ENCODE results near the gene TMEM147.
A peak's percentile ranks its signal among the peaks of the same experiment; 100 is the strongest.

Gene TMEM147

GRCh38 chr19:35546532-35546931 is 1.1 kb downstream of the TMEM147 start:
- DNase-seq (ENCODE audit: low read depth in 2 of 2), result no peak

- DNase-seq (ENCODE audit: low read depth in 2 of 2), result peak; percentile 39 to 49
These were observed 3.9 kb downstream of the TMEM147 start for GRCh38 chr19:35549174-35549788.

GRCh38 chr19:35549879-35550523 is 4.6 kb downstream of the TMEM147 start:
- no peak for DNase-seq (ENCODE audit: low read depth in 2 of 2)

GRCh38 chr19:35551091-35551810 is 5.8 kb downstream of the TMEM147 start:
- no peak for DNase-seq (ENCODE audit: low read depth in 2 of 2)

DNA sequence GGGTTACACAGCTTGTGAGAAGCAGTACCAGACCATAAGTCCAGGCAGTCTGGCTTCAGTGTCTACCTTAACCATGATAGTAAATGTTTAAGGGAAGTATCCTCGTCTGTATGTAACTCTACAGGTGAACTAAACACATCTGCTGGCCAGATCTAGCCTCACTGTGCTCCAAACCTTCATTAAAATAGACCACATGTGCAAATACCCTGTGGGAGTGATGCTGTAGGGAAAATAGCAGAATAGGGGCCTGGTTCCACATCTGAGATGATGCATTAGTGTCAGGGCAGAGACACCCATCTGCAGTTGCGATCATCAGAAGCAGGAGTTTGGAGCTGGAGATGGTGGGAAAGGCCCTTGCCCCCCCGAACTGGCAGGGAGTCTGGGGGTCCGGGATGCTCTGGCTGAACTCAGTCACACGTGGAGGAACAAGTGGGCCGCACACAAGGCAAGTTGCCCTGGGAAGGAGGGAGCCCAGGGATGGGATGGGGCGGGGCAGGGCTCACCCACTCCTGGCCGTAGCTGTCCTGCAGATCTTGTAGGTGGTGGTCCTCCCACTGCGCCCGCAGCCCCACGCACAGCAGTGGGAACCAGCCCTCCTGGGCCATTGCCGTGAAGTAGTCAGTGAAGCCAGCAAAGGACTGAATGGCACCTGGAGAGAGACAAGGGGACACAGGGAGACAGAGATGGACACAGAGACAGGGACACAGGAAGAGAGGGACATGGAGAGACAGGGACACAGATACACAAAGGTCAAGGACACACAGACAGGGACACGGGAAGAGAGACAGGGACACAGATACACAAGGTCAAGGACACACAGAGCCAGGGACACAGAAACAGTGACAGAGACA is 7.3 kb downstream of the TMEM147 start:
- DNase-seq (ENCODE audit: low read depth in 2 of 2), result no peak

GRCh38 chr19:35553385-35554000 is 8.1 kb downstream of the TMEM147 start:
- no peak for DNase-seq (ENCODE audit: low read depth in 2 of 2)

GRCh38 chr19:35554076-35554475 is 8.7 kb downstream of the TMEM147 start:
- DNase-seq (ENCODE audit: low read depth in 2 of 2), result no peak

DNA sequence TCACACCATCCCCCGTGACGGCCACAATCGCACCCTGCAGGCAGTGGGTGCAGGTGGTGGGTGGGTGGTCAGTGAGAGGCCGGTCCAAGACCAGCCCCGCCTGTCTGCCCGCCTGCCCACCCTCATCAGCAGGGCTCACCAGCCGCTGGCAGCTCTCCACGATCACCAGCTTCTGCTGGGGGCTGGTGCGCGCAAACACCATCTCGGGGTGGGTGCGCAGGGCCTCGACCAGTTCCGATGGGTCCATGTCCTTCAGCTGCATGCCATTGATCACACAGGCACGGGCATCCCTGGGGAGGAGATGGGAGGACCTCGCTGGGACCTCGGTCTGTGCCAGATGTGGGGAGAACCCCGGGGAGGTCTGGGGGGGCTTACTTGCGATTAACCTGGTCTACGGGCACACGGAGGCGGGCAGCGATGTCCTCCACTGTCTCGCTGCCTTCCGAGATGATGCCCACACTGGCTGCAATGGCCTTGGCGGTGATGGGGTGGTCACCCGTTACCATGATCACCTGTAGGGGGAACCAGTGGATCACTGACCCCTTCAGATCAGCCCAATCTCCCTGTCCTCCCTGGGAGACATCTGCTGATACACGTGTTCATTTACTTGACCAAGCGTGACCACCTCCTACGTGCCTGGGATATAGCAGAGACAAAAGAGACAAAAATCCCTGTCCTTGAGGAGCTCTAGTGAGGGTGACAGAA is 10.0 kb downstream of the TMEM147 start:
- DNase-seq (ENCODE audit: low read depth in 2 of 2), result no peak

GRCh38 chr19:35556025-35556590 is 10.7 kb downstream of the TMEM147 start:
- no peak for DNase-seq (ENCODE audit: low read depth in 2 of 2)

DNA sequence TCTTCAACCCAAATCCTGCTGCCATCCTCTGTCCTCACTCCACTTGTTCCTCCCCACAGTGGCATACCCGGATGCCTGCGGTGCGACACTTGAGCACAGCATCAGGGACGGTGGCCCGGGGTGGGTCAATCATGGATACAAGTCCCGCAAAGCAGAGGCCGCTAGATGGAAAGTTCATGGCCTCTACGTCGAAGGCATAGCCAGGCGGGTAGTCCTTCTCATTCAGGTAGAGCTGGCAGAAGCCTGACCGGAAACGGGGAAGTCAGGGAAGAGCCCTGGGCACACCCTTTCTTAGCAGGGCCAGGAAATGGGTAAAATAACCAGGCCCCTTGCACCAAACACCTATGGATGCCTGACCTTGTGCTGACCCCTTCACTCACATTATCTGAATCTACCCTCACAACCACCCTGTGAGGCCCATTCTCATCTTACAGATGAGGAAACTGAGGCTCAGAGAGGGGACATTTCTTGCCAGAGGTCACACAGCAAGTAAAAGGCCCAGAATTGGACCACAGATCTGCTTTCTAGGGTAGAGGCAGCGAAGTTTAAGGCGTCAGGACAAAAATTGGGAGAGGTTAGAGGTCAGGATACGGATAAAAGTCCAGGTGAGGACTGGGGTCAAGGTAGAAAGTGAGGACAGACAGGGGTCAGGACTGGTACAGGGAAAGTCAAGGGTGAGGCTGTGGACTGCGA is 11.6 kb downstream of the TMEM147 start:
- no peak for DNase-seq (ENCODE audit: low read depth in 2 of 2)

DNA sequence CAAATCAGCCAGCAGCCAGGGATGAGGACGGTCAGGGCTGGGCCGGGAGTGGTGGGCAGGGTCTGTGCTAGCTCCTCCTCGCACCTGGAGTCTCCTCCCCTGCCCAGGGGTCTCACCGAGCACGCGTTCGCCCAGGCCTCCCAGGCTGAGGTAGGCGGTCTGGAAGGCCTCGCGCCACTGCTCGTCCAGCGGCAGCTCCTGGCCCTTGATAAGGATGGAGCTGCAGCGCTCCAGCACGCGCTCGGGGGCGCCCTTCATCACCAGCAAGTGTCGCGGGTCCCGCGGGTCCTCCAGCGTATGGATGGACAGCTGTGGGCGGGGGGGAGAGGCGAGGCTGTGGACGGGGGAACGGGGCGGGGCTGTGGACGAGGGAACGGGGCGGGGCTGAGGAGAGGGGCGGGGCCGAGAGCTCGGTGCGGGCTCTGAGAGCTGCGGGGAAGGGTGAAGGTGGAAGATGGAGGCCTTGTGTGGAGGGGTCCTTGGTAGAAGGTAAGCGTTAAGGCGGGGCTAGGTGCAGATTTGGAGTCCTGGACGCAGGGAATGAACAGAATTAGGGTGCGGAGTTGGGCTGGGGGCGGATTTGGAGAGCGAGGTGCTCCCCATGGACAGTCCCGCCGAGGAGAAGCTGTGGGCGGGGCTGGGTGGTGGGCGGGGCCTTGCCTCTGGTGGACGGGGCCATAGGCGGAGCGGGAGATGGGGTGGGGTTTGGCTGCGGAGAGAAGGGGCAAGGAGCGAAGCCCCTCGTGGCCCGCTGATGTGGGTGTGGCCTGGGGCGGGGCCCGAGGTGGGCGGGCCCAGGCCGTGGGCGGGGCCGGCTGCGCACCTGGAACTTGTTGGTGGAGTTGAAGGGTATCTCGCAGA is 12.3 kb downstream of the TMEM147 start:
- peak in 1 of 2 experiments; percentile 16 for DNase-seq (ENCODE audit: low read depth in 2 of 2)

GRCh38 chr19:35558400-35559280 is 13.2 kb downstream of the TMEM147 start:
- no peak for DNase-seq (ENCODE audit: low read depth in 2 of 2)

GRCh38 chr19:35559281-35559659 is 13.8 kb downstream of the TMEM147 start:
- DNase-seq (ENCODE audit: low read depth in 2 of 2), result no peak

DNA sequence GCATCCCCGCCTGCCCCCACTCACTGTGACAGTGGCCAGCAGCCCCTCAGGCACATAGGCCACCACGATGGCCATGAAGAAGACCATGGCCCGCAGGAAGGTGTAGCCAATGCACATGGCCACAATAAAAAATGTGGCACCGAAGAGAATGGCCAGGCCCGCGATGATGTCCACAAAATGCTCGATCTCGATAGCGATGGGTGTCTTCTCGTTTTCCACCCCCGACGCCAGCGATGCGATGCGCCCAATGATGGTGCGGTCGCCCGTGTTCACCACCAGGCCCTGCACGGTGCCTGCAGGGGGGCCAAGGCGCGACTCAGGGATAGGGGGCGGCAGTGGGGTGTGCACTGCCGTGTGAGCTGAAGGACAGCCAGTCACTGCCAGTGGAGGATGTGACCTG is 14.4 kb downstream of the TMEM147 start:
- DNase-seq (ENCODE audit: low read depth in 2 of 2), result no peak

DNA sequence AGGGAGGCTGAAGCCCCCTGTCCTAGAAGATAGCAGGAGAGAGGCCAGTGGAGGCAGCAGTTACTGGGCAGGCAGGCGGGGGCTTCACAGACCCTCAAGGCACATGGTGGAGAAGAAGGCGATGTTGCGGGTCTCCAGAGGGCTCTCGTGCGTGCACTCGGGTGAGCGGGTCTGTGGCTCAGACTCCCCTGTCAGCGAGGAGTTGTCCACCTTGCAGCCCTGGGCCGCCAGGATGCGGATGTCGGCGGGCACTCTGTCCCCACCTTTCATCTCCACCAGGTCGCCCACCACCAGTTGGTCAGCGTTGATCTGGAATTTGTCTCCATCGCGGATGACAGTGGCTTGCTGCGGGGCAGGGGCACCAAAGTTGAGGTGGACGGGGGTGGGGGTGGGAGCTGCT is 14.8 kb downstream of the TMEM147 start:
- DNase-seq (ENCODE audit: low read depth in 2 of 2), result no peak

GRCh38 chr19:35560677-35561076 is 15.3 kb downstream of the TMEM147 start:
- no peak for DNase-seq (ENCODE audit: low read depth in 2 of 2)

GRCh38 chr19:35561436-35561835 is 16.0 kb downstream of the TMEM147 start:
- DNase-seq (ENCODE audit: low read depth in 2 of 2), result no peak

GRCh38 chr19:35562336-35562735 is 16.9 kb downstream of the TMEM147 start:
- no peak for DNase-seq (ENCODE audit: low read depth in 2 of 2)

Data from fibroblast of skin of left quadriceps (primary cell).